ENCODE measurements around the gene OVCH2. TPM values are rescaled to one million over a fixed set of nuclear protein-coding genes. Genes with fewer than 3 reads are reported as not detected.

OVCH2 gene
- total RNA-seq, 1 donor from 2014 or later, result 7.4 TPM

- intact Hi-C loops (cut with DNase I), result no loop called here
- H3K4me1 ChIP-seq, result peaks cover 13% of the 10 kb centered on the region
- DNase-seq, result no peak
- TF ChIP-seq CTCF (IDR thresholded peaks at IDR 0.05), result no peak
- H3K36me3 ChIP-seq, result no peaks in the 10 kb centered on the region
- no peaks in the 10 kb centered on the region for H3K9me3 ChIP-seq
- no peak for ATAC-seq
- H3K27me3 ChIP-seq (ENCODE audit: low read depth), result peaks cover 12% of the 10 kb centered on the region
- no peak overlapping the region for H3K27ac ChIP-seq
- no peak overlapping the region for H3K4me3 ChIP-seq
Measured at GRCh38 chr11:7671347-7672215, 34.7 kb downstream of the OVCH2 start.

GRCh38 chr11:7670641-7671040 lies 35.6 kb downstream of the OVCH2 start:
- Histone ChIP-seq H3K4me3 (no peak overlapping the region), H3K27me3 (ENCODE audit: low read depth) (peaks cover 12% of the 10 kb centered on the region), H3K9me3 (no peaks in the 10 kb centered on the region), H3K4me1 (peaks cover 13% of the 10 kb centered on the region), H3K36me3 (no peaks in the 10 kb centered on the region), H3K27ac (no peak overlapping the region)
- intact Hi-C loops (cut with DNase I), result no loop called here
- ATAC-seq (no peak), DNase-seq (no peak)
- no peak for TF ChIP-seq CTCF (IDR thresholded peaks at IDR 0.05)

GRCh38 chr11:7668911-7669310 lies 37.4 kb downstream of the OVCH2 start:
- TF ChIP-seq CTCF (IDR thresholded peaks at IDR 0.05), result no peak
- Histone ChIP-seq H3K4me1 (peaks cover 15% of the 10 kb centered on the region), H3K9me3 (no peaks in the 10 kb centered on the region), H3K36me3 (no peaks in the 10 kb centered on the region), H3K4me3 (no peak overlapping the region), H3K27ac (no peak overlapping the region), H3K27me3 (ENCODE audit: low read depth) (peaks cover 6% of the 10 kb centered on the region)
- ATAC-seq, result no peak
- intact Hi-C loops (cut with DNase I), result no loop called here
- DNase-seq, result no peak

- ATAC-seq, result no peak
- intact Hi-C loops (cut with DNase I), result no loop called here
- Histone ChIP-seq H3K9me3 (no peaks in the 10 kb centered on the region), H3K27ac (no peak overlapping the region), H3K4me1 (peaks cover 11% of the 10 kb centered on the region), H3K4me3 (no peak overlapping the region), H3K27me3 (ENCODE audit: low read depth) (peaks cover 6% of the 10 kb centered on the region), H3K36me3 (no peaks in the 10 kb centered on the region)
- no peak for TF ChIP-seq CTCF (IDR thresholded peaks at IDR 0.05)
- no peak for DNase-seq
Measured at GRCh38 chr11:7668464-7668863, 37.8 kb downstream of the OVCH2 start.

- Histone ChIP-seq H3K4me3 (no peak overlapping the region), H3K36me3 (no peaks in the 10 kb centered on the region), H3K27me3 (ENCODE audit: low read depth) (no peaks in the 10 kb centered on the region), H3K27ac (no peak overlapping the region), H3K9me3 (no peaks in the 10 kb centered on the region), H3K4me1 (peaks cover 4% of the 10 kb centered on the region)
- DNase-seq (no peak), ATAC-seq (no peak)
- TF ChIP-seq CTCF (IDR thresholded peaks at IDR 0.05), result no peak
- intact Hi-C loops (cut with DNase I), result no loop called here
Measured at GRCh38 chr11:7667460-7667859, 38.8 kb downstream of the OVCH2 start.
